Ishikawa (cell line): ENCODE results near the gene MAT2B.
A peak's percentile ranks its signal among the peaks of the same experiment; 100 is the strongest.

ENCODE experiments used
- CEBPB ChIP-seq: IDR thresholded peaks from 2 replicates; pipeline ENCODE4 v1.6.1; 2012
- CREB1 ChIP-seq: IDR thresholded peaks from 2 replicates; pipeline ENCODE4 v1.6.1; 2012; ENCODE audit warnings: low read depth
- EGR1 ChIP-seq: IDR thresholded peaks from 2 replicates; pipeline ENCODE4 v1.6.1; 2012
- EP300 ChIP-seq: IDR thresholded peaks from 2 replicates; pipeline ENCODE4 v1.6.1; 2012; ENCODE audit warnings: borderline replicate concordance
- FOXM1 ChIP-seq: IDR thresholded peaks from 2 replicates; pipeline ENCODE4 v1.6.1; 2012; ENCODE audit warnings: low read depth, borderline replicate concordance
- NFIC ChIP-seq: IDR thresholded peaks from 2 replicates; pipeline ENCODE4 v1.6.1; 2012
- RAD21 ChIP-seq: IDR thresholded peaks from 2 replicates; pipeline ENCODE4 v1.6.1; 2012; ENCODE audit warnings: low read depth
- TAF1 ChIP-seq: IDR thresholded peaks from 2 replicates; pipeline ENCODE4 v1.6.1; 2012; ENCODE audit warnings: low read depth, mild to moderate bottlenecking
- TCF12 ChIP-seq: IDR thresholded peaks from 2 replicates; pipeline ENCODE4 v1.6.1; 2012; ENCODE audit warnings: low read depth
- TEAD4 ChIP-seq: IDR thresholded peaks from 2 replicates; pipeline ENCODE4 v1.6.1; 2012
- YY1 ChIP-seq: IDR thresholded peaks from 2 replicates; pipeline ENCODE4 v1.6.1; 2012; ENCODE audit warnings: low read depth
- ZBTB7A ChIP-seq: IDR thresholded peaks from 2 replicates; pipeline ENCODE4 v1.6.1; 2012; ENCODE audit warnings: low read depth
- TF ChIP-seq, protein P1 (sequence below): IDR thresholded peaks from 2 replicates; pipeline ENCODE4 v1.6.1; 2012
- TF ChIP-seq, protein P2 (sequence below): IDR thresholded peaks from 2 replicates; pipeline ENCODE4 v1.6.1; 2012
- TF ChIP-seq, protein P3 (sequence below): IDR thresholded peaks from 2 replicates; pipeline ENCODE4 v1.6.1; 2012; ENCODE audit warnings: low read depth, mild to moderate bottlenecking

The MAT2B gene

DNA sequence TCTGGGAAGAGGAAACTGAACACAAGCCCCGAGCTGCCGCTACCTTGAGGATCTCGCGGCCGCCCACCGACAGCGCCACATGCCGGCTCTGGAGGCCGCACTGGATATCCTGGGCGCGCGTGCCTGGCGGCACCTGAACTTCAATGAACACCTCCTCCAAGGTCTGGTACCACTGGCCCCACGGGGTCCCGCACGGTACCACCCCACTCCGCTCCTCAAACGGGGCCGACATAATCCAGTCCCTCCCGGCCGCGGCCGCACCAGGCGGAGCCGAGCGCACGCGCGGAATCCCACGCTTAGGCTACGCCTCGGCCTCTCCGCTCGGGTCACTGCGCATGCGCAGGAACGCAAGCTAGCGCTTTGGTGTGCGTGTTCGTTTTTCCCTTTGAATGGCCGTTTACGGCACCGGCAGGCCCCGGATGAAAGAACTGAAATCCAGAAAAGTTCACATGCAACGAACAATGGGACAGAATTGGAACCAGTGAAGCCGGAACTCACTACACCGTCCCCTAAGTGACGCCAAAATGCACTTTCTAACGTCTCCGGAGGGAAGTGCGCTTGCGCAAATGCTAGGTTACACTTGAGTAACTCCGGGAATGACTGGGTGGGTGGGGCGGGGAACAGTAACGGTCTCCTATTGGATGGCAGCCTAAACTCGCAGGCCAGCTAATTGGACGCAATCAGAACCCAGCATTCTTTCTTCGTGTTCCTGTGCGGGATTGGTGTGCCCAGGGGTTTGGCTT, 45.4 kb upstream of the MAT2B start, which contains the start of gene NUDCD2:
NUDCD2 (minus strand) TSS at position 284 of the 743 bp plus-strand sequence; CDS start at position 232, 52 bp downstream.
- TF ChIP-seq, protein P1, sequence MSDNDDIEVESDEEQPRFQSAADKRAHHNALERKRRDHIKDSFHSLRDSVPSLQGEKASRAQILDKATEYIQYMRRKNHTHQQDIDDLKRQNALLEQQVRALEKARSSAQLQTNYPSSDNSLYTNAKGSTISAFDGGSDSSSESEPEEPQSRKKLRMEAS = peak; percentile 80
- TF ChIP-seq EGR1 (no peak), TAF1 (peak; percentile 80), YY1 (0 out of 2 replicates have a peak, but pooled peaks have one; percentile 34), TEAD4 (0 out of 2 replicates have a peak, but pooled peaks have one; percentile 47), CEBPB (peak; percentile 54; the same call in 1 of the 2 replicates), CREB1 (no peak), ZBTB7A (0 out of 2 replicates have a peak, but pooled peaks have one; percentile 2)

DNA sequence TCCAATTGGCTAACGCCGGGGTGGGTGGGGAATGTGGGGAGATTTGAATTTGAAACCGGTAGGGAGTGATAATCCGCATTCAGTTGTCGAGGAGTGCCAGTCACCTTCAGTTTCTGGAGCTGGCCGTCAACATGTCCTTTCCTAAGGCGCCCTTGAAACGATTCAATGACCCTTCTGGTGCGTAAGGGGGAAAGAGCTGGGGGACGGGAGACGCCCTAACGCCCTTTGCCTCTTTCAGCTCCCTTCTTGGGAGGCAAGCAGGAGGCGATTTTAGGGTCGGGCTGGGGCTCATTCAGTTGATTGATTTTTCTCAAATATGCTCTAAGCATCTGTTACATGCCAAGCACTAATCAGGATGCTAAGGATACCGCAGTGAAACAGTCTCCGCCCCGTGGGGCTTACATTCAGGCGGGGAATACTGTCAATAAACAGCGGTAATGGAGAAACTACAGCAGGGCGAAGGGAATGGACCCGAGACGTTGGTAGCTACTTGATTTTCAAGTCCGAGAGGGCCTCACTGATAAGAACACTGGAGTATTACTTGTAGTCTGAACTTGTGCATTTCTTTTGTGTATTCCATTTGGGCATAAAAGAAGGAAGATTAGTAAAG, 44.8 kb upstream of the MAT2B start, which contains the start of gene HMMR:
HMMR (plus strand) TSS at position 71 of the 610 bp plus-strand sequence; CDS start at position 132, 61 bp downstream.
- TF ChIP-seq CEBPB = no peak
- peak; percentile 49; the same call in 1 of the 2 replicates for TF ChIP-seq TAF1
- TF ChIP-seq TEAD4 = peak; percentile 20; the same call in 1 of the 2 replicates
- no peak for TF ChIP-seq NFIC
- peak; percentile 92 for TF ChIP-seq FOXM1
- TF ChIP-seq, protein P2, sequence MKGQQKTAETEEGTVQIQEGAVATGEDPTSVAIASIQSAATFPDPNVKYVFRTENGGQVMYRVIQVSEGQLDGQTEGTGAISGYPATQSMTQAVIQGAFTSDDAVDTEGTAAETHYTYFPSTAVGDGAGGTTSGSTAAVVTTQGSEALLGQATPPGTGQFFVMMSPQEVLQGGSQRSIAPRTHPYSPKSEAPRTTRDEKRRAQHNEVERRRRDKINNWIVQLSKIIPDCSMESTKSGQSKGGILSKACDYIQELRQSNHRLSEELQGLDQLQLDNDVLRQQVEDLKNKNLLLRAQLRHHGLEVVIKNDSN = no peak
- TF ChIP-seq RAD21 = no peak
- TF ChIP-seq, protein P1 = peak; percentile 31; the same call in 1 of the 2 replicates

DNA sequence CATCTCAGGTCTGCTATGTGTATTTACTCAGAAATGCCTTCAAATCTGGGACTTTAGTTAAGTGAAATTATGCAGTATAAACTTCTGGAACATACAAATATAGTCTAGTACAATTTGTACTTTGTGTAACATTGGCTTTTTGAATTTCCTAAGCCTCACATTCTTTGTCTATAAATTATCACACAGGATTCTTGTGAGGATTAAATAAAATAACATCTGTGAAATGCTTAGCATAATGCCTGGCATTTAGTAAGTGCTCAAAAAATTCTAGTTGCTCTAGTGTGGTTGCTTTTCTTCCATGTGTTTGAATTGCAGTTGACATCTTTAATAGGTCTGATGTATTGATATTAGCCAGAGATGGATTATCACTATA, 42.4 kb upstream of the MAT2B start:
- no peak for TF ChIP-seq NFIC
- TF ChIP-seq, protein P1 = no peak
- TF ChIP-seq EP300 = no peak
- TF ChIP-seq, protein P3, sequence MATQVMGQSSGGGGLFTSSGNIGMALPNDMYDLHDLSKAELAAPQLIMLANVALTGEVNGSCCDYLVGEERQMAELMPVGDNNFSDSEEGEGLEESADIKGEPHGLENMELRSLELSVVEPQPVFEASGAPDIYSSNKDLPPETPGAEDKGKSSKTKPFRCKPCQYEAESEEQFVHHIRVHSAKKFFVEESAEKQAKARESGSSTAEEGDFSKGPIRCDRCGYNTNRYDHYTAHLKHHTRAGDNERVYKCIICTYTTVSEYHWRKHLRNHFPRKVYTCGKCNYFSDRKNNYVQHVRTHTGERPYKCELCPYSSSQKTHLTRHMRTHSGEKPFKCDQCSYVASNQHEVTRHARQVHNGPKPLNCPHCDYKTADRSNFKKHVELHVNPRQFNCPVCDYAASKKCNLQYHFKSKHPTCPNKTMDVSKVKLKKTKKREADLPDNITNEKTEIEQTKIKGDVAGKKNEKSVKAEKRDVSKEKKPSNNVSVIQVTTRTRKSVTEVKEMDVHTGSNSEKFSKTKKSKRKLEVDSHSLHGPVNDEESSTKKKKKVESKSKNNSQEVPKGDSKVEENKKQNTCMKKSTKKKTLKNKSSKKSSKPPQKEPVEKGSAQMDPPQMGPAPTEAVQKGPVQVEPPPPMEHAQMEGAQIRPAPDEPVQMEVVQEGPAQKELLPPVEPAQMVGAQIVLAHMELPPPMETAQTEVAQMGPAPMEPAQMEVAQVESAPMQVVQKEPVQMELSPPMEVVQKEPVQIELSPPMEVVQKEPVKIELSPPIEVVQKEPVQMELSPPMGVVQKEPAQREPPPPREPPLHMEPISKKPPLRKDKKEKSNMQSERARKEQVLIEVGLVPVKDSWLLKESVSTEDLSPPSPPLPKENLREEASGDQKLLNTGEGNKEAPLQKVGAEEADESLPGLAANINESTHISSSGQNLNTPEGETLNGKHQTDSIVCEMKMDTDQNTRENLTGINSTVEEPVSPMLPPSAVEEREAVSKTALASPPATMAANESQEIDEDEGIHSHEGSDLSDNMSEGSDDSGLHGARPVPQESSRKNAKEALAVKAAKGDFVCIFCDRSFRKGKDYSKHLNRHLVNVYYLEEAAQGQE = no peak
- no peak for TF ChIP-seq CREB1
- TF ChIP-seq ZBTB7A = no peak
- no peak for TF ChIP-seq TCF12
- no peak for TF ChIP-seq EGR1
- no peak for TF ChIP-seq YY1
- TF ChIP-seq CEBPB = no peak
- TF ChIP-seq TAF1 = no peak
- no peak for TF ChIP-seq TEAD4
- TF ChIP-seq FOXM1 = no peak

DNA sequence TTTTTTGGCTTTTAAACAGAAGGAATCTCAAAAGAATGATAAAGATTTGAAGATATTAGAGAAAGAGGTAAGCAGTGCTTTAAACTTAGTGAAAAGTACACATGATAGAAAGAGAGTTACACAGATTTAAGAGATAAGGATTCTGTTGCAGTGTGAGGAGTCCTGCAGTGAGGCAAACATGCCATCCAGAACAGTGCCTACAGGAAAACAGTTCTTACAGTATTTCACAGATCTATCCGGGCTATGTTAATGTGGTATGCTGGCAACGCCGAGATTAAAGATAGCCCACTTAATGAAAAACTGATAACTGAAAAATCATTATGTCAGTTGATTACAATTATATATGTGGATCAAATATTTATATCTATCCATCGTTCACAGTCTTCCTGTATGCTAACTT, 37.7 kb upstream of the MAT2B start:
- no peak for TF ChIP-seq RAD21
- TF ChIP-seq, protein P1 = no peak
- TF ChIP-seq, protein P2 = no peak
- no peak for TF ChIP-seq YY1
- no peak for TF ChIP-seq EGR1
- TF ChIP-seq FOXM1 = no peak
- TF ChIP-seq CREB1 = no peak
- TF ChIP-seq NFIC = no peak
- TF ChIP-seq, protein P3 = no peak
- no peak for TF ChIP-seq ZBTB7A
- no peak for TF ChIP-seq TCF12
- no peak for TF ChIP-seq TAF1
- TF ChIP-seq TEAD4 = no peak
- TF ChIP-seq EP300 = no peak
